ENCODE measurements around the gene CNIH3. TPM values are rescaled to one million over a fixed set of nuclear protein-coding genes. Genes with fewer than 3 reads are reported as not detected.

CNIH3 gene
- total RNA-seq, 2 experiments from 2014 or later = 1.8 to 2.5 TPM

DNA sequence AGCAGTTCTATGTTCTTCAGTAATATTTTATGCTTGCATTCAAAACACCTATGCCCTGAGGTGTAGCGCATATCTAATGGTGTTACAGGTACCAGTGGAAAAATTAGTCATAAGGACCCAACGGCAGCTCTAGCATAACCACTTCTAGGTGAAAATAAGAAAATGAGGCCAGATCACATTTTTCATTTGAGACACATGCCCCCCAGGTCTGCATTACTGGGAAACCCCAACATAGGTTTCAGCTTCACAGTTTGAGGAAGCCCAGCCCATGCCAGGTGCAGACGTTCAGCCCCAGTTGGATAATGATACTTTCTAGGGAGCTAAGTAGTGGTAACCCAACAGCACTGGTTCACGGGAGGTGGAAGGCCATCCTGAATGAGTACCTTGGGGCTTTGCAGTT lies 129.8 kb downstream of the CNIH3 start:
- Mint-ChIP-seq H3K4me1 (ENCODE audit: low read depth) (peaks cover 22% of the 10 kb centered on the region), H3K27me3 (peaks cover 7% of the 10 kb centered on the region), H3K4me3 (no peak overlapping the region), H3K36me3 (ENCODE audit: low read depth) (no peaks in the 10 kb centered on the region), H3K9me3 (no peaks in the 10 kb centered on the region), H3K27ac (no peak overlapping the region)
- ATAC-seq (ENCODE audit: poor library complexity) (no peak), DNase-seq (no peak)
- no peak for TF ChIP-seq CTCF (IDR thresholded peaks at IDR 0.05)
- Histone ChIP-seq H3K36me3 (ENCODE audit: insufficient read depth, low read length) (no peaks in the 10 kb centered on the region), H3K9me3 (ENCODE audit: control insufficient read depth in 1 of 2, insufficient read depth in 1 of 2, low read length in 2 of 2) (no peaks in the 10 kb centered on the region), H3K4me1 (ENCODE audit: insufficient read depth, low read length) (peaks cover 4% of the 10 kb centered on the region), H3K27me3 (ENCODE audit: control insufficient read depth in 1 of 2, insufficient read depth in 2 of 2, low read length in 2 of 2) (no peaks in the 10 kb centered on the region), H3K27ac (ENCODE audit: low read depth in 1 of 2, low read length in 2 of 2) (no peak overlapping the region), H3K4me3 (ENCODE audit: low read length) (no peak overlapping the region)
- ChIA-PET POLR2A (interaction anchor here (0.7 kb wide), 1 partner anchor 26 kb away, joined by 3 read pairs; no protein-coding TSS in a partner anchor), CTCF (interaction anchor here (1.2 kb wide), 1 partner anchor 10 kb away, joined by 3 read pairs; no protein-coding TSS in a partner anchor)
- intact Hi-C loops (cut with DNase I, micrococcal nuclease) = no loop called here

GRCh38 chr1:224747578-224747977 lies 131.5 kb downstream of the CNIH3 start:
- peaks cover 4% of the 10 kb centered on the region for H3K4me1 ChIP-seq (ENCODE audit: insufficient read depth, low read length)
- peaks cover 7% of the 10 kb centered on the region for H3K27me3 Mint-ChIP-seq
- H3K36me3 ChIP-seq (ENCODE audit: insufficient read depth, low read length) = no peaks in the 10 kb centered on the region
- no peak for TF ChIP-seq CTCF (IDR thresholded peaks at IDR 0.05)
- ChIA-PET POLR2A (no interaction called here), CTCF (no interaction called here)
- no peak overlapping the region for H3K27ac ChIP-seq (ENCODE audit: low read depth in 1 of 2, low read length in 2 of 2)
- no peaks in the 10 kb centered on the region for H3K9me3 ChIP-seq (ENCODE audit: control insufficient read depth in 1 of 2, insufficient read depth in 1 of 2, low read length in 2 of 2)
- no peak for ATAC-seq (ENCODE audit: poor library complexity)
- peaks cover 29% of the 10 kb centered on the region for H3K4me1 Mint-ChIP-seq (ENCODE audit: low read depth)
- intact Hi-C loops (cut with DNase I, micrococcal nuclease) = no loop called here
- no peak overlapping the region for H3K4me3 ChIP-seq (ENCODE audit: low read length)
- H3K4me3 Mint-ChIP-seq = no peak overlapping the region
- H3K27me3 ChIP-seq (ENCODE audit: control insufficient read depth in 1 of 2, insufficient read depth in 2 of 2, low read length in 2 of 2) = no peaks in the 10 kb centered on the region
- H3K27ac Mint-ChIP-seq = no peak overlapping the region
- no peak for DNase-seq
- no peaks in the 10 kb centered on the region for H3K9me3 Mint-ChIP-seq
- no peaks in the 10 kb centered on the region for H3K36me3 Mint-ChIP-seq (ENCODE audit: low read depth)

DNA sequence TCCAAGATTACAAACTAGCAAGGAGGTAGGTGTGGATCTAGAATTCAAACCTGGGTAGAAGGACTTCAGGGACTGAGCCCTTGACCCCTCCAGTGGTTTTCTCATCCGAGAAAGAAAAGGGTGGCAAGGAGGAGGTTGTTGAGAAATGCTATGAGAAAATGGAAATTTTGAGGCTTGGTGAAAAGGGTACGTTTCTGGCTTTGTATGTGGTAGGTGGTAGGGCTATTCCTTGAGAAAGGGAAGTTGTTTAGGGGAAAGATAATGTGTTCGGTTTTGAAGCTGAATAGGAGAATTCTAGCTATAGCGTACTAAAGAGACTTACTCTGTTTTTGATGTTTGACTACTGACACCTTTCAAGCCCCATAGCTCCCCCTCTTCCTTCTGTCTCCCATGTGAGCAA lies 133.8 kb downstream of the CNIH3 start:
- POLR2A ChIA-PET = no interaction called here
- Mint-ChIP-seq H3K27ac (no peak overlapping the region), H3K4me3 (no peak overlapping the region), H3K36me3 (ENCODE audit: low read depth) (no peaks in the 10 kb centered on the region), H3K4me1 (ENCODE audit: low read depth) (peaks cover 29% of the 10 kb centered on the region), H3K27me3 (peaks cover 11% of the 10 kb centered on the region), H3K9me3 (no peaks in the 10 kb centered on the region)
- Histone ChIP-seq H3K4me1 (ENCODE audit: insufficient read depth, low read length) (peaks cover 4% of the 10 kb centered on the region), H3K36me3 (ENCODE audit: insufficient read depth, low read length) (no peaks in the 10 kb centered on the region), H3K4me3 (ENCODE audit: low read length) (no peak overlapping the region), H3K9me3 (ENCODE audit: control insufficient read depth in 1 of 2, insufficient read depth in 1 of 2, low read length in 2 of 2) (no peaks in the 10 kb centered on the region), H3K27ac (ENCODE audit: low read depth in 1 of 2, low read length in 2 of 2) (no peak overlapping the region), H3K27me3 (ENCODE audit: control insufficient read depth in 1 of 2, insufficient read depth in 2 of 2, low read length in 2 of 2) (no peaks in the 10 kb centered on the region)
- no peak for ATAC-seq (ENCODE audit: poor library complexity)
- DNase-seq = no peak
- CTCF ChIA-PET = no interaction called here
- no peak for TF ChIP-seq CTCF (IDR thresholded peaks at IDR 0.05)
- intact Hi-C loops (cut with DNase I, micrococcal nuclease) = no loop called here
